SK-N-SH (cell line): Measurements from ENCODE around the gene AKAP6.

ENCODE experiments used
- CTCF ChIP-seq: fragments of 200-600 bp; sonication (generic); IDR thresholded peaks from 2 replicates; pipeline ENCODE4 v1.6.1; 2017; ENCODE audit warnings: antibody characterized with exemption, mild to moderate bottlenecking, moderate library complexity
- EZH2phosphoT487 ChIP-seq: fragments of 200-600 bp; sonication (generic); IDR thresholded peaks from 2 replicates; pipeline ENCODE4 v1.6.1; 2017; ENCODE audit warnings: low read depth, mixed run types, mild to moderate bottlenecking, antibody characterized with exemption, moderate library complexity, borderline replicate concordance
- GATA2 ChIP-seq: sonication (generic); formaldehyde crosslinking; IDR thresholded peaks from 2 replicates; pipeline ENCODE4 v1.5.0; 2020; ENCODE audit warnings: mild to moderate bottlenecking, missing genetic modification reagents
- NRF1 ChIP-seq: IDR thresholded peaks from 2 replicates; pipeline ENCODE4 v1.6.1; 2012; ENCODE audit warnings: low read depth, mild to moderate bottlenecking, low read length
- POLR2AphosphoS5 ChIP-seq: IDR thresholded peaks from 2 replicates; pipeline ENCODE4 v1.6.1; 2012; ENCODE audit warnings: low read depth, low read length
- TCF12 ChIP-seq: IDR thresholded peaks from 2 replicates; pipeline ENCODE4 v1.4.0; 2012
- YY1 ChIP-seq: IDR thresholded peaks from 2 replicates; pipeline ENCODE4 v1.4.0; 2012; ENCODE audit warnings: low read depth, mild to moderate bottlenecking

- TF ChIP-seq TCF12 = no peak
- no peak for TF ChIP-seq EZH2phosphoT487
- TF ChIP-seq GATA2 (CRISPR knock-in tag) = no peak
- no peak for TF ChIP-seq CTCF
- no peak for TF ChIP-seq POLR2AphosphoS5
- TF ChIP-seq NRF1 = no peak
- TF ChIP-seq YY1 = no peak
Measured at GRCh38 chr14:32298346-32298745, 30.8 kb upstream of the AKAP6 start.
